Thymus (tissue), 11 donors: ENCODE data around the gene SPATA31D4. TPM values are rescaled to one million over a fixed set of nuclear protein-coding genes. Genes with fewer than 3 reads are reported as not detected.

ENCODE experiments used
- DNase-seq, 9 donors: peaks; one replicate each; pipeline ENCODE4 v3.0.0-alpha.2; 2013; ENCODE audit warnings: low spot score in 9 of 9, low read depth in 6 of 9, missing footprints in 1 of 9
- H3K27ac ChIP-seq, 2 donors: one replicate each; pipeline ENCODE4 v1.5.1; 2013; ENCODE audit warnings: control low read depth in 1 of 2, low read depth in 1 of 2, low read length in 1 of 2, mild to moderate bottlenecking in 1 of 2, moderate library complexity in 1 of 2
- H3K27me3 ChIP-seq, 2 donors: one replicate each; pipeline ENCODE4 v1.5.1; 2013; ENCODE audit warnings: low read length in 1 of 2; ENCODE audit not compliant: control insufficient read depth in 2 of 2, insufficient read depth in 1 of 2
- H3K36me3 ChIP-seq, 2 donors: one replicate each; pipeline ENCODE4 v1.5.1; 2013; ENCODE audit warnings: low read length in 1 of 2, mild to moderate bottlenecking in 1 of 2, moderate library complexity in 1 of 2; ENCODE audit not compliant: control insufficient read depth in 2 of 2, insufficient read depth in 2 of 2
- H3K4me1 ChIP-seq, 2 donors: one replicate each; pipeline ENCODE4 v1.5.1; 2013; ENCODE audit warnings: low read length in 2 of 2; ENCODE audit not compliant: control insufficient read depth in 2 of 2, insufficient read depth in 2 of 2
- H3K4me3 ChIP-seq, 2 donors: one replicate each; pipeline ENCODE4 v1.5.1; 2013; ENCODE audit warnings: low read length in 2 of 2, control low read depth in 1 of 2, mild to moderate bottlenecking in 1 of 2
- H3K9me3 ChIP-seq, 2 donors: one replicate each; pipeline ENCODE4 v1.5.1; 2013; ENCODE audit warnings: low read length in 1 of 2, mild to moderate bottlenecking in 1 of 2; ENCODE audit not compliant: control insufficient read depth in 2 of 2, insufficient read depth in 1 of 2
- WGBS: extraction: QIAGEN DNeasy Blood & Tissue Kit; methylation state at CpG from one replicate; pipeline ENCODE4 v1.1.7; 2013; 5-methylcytosine and 5-hydroxymethylcytosine counted together
- polyA plus RNA-seq: library from polyadenylated mRNA; stranded (reverse); fragments of 200-250 nt; gene quantifications from one replicate; pipeline ENCODE4 v1.2.3, GENCODE V29; 2013
- total RNA-seq: library from RNA; stranded (reverse); fragments of 120-200 nt; gene quantifications from one replicate; pipeline ENCODE4 v1.2.4, GENCODE V29; 2013
- donor health status: healthy.

Gene SPATA31D4
- total and polyA plus RNA-seq, 2 donors, result 0.05 TPM; not detected in 1

GRCh38 chr9:81976351-81976750 lies 48.1 kb downstream of the SPATA31D4 start:
- H3K27me3 ChIP-seq, result no peaks in the 10 kb centered on the region
- no peaks in the 10 kb centered on the region for H3K36me3 ChIP-seq
- H3K9me3 ChIP-seq, result peaks cover 2 to 8% of the 10 kb centered on the region in 2 donors
- WGBS, result 95% methylated on average over 11 of the region's 11 CpGs
- H3K4me1 ChIP-seq, result no peaks in the 10 kb centered on the region
- no peak for DNase-seq
- no peak overlapping the region for H3K27ac ChIP-seq
- H3K4me3 ChIP-seq, result no peak overlapping the region

DNA sequence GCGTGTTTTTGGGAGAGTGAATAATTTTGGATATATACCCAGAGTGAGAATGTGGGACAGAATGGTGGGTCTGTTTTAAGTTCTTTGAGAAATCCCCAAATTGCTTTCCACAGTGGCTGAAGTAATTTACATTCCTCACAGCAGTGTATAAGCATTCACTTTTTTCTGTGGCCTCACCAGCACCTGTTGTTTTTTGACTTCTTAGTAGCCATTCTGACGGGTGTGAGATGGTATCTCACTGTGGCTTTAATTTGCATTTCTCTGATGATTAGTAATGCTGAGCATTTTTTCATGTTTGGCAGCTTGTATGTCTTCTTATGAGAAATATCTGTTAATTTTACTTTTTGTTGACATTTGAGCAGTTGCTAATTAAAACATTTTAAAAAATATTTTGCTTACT lies 51.0 kb downstream of the SPATA31D4 start:
- no peak for DNase-seq
- Histone ChIP-seq H3K4me3 (no peak overlapping the region), H3K27me3 (no peaks in the 10 kb centered on the region), H3K4me1 (no peaks in the 10 kb centered on the region), H3K9me3 (peaks cover 2 to 5% of the 10 kb centered on the region in 2 donors), H3K27ac (no peak overlapping the region), H3K36me3 (no peaks in the 10 kb centered on the region)
- WGBS, result 68% methylated on average over 2 of the region's 2 CpGs

- Histone ChIP-seq H3K4me1 (no peaks in the 10 kb centered on the region), H3K27me3 (no peaks in the 10 kb centered on the region), H3K36me3 (no peaks in the 10 kb centered on the region), H3K9me3 (peaks cover 2 to 5% of the 10 kb centered on the region in 2 donors), H3K27ac (no peak overlapping the region), H3K4me3 (no peak overlapping the region)
- no peak for DNase-seq
Observed at GRCh38 chr9:81980568-81980967, 52.3 kb downstream of the SPATA31D4 start.

- no peak for DNase-seq
- Histone ChIP-seq H3K27ac (no peak overlapping the region), H3K27me3 (no peaks in the 10 kb centered on the region), H3K36me3 (no peaks in the 10 kb centered on the region), H3K9me3 (no peaks in the 10 kb centered on the region), H3K4me3 (no peak overlapping the region), H3K4me1 (no peaks in the 10 kb centered on the region)
- WGBS, result 87% methylated on average over 4 of the region's 4 CpGs
Observed at GRCh38 chr9:81981883-81982282, 53.7 kb downstream of the SPATA31D4 start.

Other genes with a start within 250 kb of the SPATA31D4 start
- 7.0 TPM for gene TLE1, start 238.9 kb upstream of the SPATA31D4 start, total RNA-seq
- 24.1 TPM for gene TLE1, start 238.9 kb upstream of the SPATA31D4 start, polyA plus RNA-seq
- gene SPATA31D3, start 15.1 kb downstream of the SPATA31D4 start, total RNA-seq, result not detected
- 0.02 TPM for gene SPATA31D3, start 15.1 kb downstream of the SPATA31D4 start, polyA plus RNA-seq
- not detected for gene SPATA31D1, start 60.3 kb downstream of the SPATA31D4 start, total RNA-seq
- gene SPATA31D1, start 60.3 kb downstream of the SPATA31D4 start, polyA plus RNA-seq, result under 0.01 TPM